Measurements from ENCODE around the gene VPS41.

Gene VPS41

DNA sequence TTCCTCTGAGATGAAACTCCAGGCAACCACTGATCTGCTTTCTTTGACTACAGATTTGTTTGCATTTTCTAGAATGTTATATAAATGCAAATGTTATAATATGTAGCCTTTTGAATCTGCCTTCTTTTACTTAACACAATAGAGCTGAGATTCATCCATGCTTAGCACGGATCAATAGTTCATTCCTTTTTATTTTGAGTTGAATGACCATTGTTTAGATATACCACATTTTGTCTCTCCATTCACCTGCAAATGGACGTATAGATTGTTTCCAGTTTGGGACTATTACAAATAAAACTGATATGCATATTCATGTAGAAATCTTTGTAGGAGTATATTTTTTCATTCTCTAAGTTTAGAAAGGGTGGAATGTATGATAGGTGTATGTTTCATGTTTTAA lies 57.7 kb downstream of the VPS41 start:
- no peak for DNase-seq

GRCh38 chr7:38846280-38846679 lies 62.7 kb downstream of the VPS41 start:
- DNase-seq: no peak

DNA sequence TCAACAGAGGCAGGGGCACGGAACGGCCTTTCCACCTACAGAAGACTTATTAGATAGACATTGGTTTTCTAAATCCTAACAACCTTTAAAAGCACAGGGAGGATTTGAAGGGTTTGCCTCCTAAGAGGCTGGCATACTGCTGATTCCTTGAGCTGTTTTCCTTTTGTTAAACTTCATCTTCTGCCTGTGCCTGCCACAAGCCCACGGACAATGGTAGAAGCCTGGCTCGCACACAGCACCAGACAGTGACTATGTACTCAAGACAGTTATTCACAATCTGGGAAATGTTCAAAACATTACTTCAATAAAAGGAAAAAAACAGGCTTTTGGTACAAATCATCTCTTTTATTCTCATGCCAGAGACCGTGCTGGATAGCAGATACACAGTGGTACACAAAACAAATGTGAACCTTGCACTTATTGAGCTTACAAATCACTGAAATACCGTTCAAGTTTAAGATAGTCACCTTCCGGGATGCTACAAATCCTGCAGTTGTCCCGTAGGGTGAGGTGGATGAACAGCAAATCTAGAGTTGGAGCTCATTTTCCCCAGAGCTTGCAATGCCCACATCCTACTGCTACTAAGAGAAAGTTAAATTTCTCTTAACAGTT lies 63.9 kb downstream of the VPS41 start:
- DNase-seq: no peak

DNA sequence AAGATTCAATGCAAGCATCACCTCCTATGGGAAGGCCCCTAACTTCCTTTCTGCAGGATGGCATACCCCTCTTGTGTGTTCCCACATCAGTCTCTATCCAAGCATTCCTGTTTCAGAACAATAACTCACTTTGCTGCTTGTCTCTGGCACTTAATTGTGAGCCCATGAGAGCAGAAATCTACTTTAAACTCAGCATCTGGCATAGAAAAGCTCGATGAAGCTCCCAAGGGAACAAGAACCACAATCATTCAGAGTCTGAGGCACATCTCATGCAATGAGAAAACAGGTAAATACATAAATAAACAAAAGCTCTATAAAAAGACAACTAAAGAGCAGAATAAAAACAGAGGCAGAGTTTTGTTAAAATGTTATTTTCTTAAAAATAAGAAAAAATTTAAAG lies 66.2 kb downstream of the VPS41 start:
- no peak for DNase-seq

DNA sequence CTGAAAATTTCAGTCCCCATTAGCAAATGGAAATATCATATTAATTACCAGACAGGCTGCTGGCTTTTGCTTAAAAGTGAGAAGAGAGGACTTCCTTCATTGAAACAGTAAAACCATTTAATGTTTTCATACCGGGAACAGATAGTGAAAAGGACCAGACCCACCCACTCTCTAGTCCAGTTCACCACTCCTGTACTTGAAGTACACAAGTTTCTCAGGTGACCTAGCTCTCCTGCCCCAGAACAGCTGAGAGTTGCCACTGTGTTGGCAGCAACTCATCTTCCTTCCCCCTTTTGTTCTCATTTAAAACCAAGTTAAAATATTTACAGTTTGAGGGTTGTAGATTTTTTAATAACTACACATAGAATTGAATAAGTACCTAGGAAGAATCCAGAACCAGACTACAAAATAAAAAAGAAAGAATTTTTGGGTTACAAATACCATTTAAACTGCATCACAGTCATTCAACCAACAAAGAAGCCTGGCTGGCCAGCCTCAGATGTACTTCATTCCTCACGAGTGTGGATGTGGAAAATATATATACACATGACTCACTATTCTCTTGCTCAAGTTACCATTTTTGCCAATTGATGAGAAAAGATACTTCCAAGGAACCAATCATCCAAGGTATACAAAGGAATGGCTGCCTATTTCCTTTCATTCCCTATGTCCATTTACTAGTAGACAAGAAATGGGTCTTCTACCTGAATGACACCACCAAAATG lies 68.1 kb downstream of the VPS41 start:
- no peak for DNase-seq

DNA sequence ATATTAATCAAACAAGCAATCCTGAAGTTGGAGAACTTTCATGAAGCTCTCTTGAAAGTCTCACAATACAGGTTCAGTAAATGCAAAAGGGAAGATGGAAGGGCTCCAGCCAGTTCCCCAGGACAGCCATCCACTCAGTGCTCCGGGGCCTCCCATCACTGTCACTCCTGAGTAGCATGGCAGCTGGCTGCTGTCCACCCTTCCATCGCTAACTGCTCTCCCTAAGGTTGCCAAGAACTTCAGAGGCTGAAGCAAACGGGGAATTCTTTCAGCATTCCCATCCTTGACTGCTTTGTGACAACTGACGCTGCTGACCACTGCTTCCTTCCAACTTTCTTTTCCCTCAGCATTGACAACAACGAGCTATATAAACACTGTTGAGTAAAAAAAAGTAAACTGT lies 69.1 kb downstream of the VPS41 start:
- no peak for DNase-seq

DNA sequence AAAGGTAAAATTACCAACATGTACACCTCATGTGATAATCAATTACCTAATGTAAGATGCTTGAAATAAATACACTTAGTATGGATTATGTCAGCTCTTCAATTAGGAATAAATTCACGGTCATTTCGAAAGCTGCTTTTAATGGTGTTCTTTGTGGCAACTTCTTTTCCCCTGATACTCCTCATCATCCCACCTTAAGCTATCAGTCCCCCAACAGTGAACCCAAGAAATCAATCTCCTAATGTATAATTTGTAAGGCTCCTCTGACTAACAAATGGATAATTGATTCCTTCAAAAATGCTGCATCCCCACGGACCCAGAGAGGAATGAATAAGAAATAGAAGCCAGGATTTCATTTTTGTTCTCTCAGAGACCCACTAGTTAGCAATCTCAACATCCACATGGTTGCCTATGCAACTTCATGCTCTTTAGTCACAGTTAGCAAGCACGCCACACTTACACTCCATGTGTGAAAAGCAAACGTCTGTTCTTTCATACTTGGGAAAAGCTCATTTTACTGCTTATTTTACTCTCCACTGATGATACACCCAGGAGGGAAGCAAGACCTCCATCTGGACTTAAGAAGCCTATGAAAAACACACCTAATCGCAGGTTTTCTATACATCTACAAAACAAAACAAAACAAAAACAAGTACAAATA lies 70.1 kb downstream of the VPS41 start:
- DNase-seq: no peak

GRCh38 chr7:38834357-38834756 lies 74.6 kb downstream of the VPS41 start:
- no peak for DNase-seq

- no peak for DNase-seq
Measured at GRCh38 chr7:38833329-38833728, 75.7 kb downstream of the VPS41 start.

DNA sequence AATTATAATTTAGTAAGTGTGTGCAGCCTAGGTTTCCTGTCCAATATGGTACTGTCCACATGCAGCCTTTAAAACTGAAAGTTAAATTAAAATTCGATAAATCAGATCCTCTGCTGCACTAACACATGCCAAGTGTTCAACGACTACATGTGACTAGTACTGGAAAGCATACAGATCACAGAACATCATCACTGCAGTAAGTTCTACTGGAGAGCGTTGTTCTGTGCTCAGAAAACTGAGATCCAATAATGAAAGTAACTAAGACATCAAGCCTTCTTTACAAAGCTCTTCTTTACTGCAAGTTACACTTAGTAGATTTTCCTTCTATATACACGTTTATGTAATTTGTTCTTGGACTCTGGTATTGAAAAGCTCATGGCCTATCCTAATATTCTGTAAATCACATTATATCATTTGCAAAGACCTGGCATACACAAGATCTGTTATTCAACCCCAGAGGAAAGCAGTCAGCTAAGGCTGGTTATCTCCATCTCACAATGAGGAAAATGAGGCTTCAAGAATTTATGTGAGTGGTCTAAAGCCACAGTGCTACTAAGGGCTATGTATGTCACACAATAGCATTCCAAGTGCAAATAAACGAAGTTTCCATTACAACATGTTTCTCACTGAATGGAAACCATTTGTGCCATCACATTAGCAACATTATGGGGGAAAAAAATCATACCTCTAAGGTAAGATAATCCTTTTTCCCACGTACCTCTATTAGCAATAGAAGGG lies 77.6 kb downstream of the VPS41 start:
- no peak for DNase-seq

DNA sequence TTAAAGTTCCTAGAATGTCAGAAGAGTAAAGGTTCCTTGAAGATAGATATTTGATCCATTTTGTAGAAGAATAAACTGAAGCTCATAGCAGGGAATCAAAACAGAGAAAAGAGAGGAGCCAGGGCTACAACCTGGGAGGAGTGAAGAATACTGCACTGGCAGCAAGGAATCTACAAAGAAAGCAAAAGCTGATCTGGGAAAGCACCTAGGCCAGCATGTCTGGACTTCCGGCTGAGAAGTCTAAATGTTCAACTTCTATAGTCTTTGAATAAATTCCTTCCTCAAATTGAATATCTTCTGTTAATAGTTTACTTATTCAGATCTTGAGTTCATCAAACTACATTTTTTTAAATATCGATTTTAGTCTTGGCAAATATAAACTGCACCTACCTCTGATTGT lies 78.2 kb downstream of the VPS41 start:
- no peak for DNase-seq

DNA sequence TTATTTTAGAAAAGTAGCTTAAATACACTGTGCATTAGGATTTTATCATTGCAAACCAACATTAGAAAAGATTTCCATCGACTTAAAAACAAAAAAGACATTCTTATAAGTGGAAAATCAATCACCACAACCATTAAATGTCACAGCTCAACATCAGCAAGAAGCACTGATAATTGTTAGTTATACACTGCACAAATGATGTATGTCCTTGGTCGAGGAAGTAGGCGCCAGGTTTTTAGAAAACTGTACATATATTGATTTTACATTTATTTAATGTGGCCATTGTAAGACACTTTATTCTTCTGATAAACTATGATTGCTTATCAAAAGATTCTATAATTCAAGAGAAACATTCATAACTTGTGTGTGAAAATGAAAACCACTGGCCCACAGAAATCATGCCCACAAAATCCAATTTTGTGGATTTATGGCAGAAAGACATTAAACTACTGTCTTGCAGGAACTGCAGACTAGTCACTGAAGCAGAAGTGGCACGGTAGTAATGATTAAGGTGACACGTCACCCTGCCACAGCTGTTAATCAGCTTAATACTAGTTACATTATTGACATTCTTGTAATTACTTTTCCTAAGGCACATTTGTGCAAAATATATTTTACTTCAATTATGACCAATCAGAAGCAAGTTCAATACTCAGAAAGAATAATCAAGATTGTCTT lies 79.4 kb downstream of the VPS41 start:
- DNase-seq: no peak

GRCh38 chr7:38828026-38828425 lies 81.0 kb downstream of the VPS41 start:
- no peak for DNase-seq

GRCh38 chr7:38825721-38826440 lies 83.1 kb downstream of the VPS41 start:
- no peak for DNase-seq

- no peak for DNase-seq
Measured at GRCh38 chr7:38824948-38825347, 84.0 kb downstream of the VPS41 start.

DNA sequence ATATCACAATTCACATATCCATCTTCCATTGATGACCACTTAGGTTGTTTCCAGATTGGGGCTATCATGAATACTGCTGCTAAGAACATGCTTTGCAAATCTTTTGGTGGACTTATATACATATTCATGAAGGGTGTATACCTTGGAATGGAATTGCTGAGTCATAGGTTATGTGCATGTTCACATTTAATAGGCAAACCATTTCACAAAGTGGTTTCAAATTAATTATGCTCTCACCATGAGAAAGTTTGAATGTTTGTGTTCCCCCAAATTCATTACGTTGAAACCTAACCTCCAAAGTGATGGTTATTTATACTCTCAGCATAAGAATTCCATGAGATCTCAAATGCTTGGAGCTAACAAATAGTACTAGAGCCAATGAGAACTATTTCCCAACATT lies 86.4 kb downstream of the VPS41 start:
- no peak for DNase-seq

GRCh38 chr7:38820571-38820970 lies 88.4 kb downstream of the VPS41 start:
- no peak for DNase-seq

DNA sequence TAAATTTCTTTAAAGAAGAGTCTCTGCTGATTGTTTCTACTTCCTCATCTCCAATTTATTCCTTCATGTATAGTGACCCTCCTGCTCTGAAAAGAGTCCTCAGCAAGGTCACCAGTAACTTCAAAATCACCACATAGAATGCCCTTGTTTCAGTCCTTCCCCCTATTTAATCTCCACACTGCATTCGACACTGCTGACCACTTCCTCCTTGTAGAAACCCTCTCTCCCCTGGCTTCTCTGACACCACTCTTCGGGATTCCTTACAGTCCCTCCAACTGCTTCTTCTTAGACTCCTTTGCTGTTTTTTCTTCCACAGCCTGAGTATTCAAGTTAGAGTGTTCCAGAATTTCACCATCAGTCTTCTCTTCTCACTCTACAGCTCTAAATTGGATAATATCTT lies 89.5 kb downstream of the VPS41 start:
- no peak for DNase-seq

DNA sequence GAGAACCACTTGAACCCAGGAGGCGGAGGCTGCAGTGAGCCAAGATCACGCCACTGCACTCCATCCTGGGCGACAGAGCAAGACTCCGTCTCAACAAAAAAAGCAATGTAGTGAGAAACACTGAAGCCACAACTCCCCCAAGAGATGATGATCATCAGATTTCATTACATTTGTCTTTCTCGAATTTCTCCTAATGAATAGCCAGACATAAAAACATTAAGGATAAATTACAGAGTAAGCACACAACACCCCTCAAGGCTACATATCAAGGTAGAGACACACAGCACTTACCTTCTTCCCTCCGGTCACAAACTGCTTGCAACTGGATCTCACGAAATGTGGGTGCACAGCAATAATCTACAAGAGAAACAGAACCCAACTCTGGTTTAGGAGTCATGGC lies 91.5 kb downstream of the VPS41 start:
- no peak for DNase-seq

DNA sequence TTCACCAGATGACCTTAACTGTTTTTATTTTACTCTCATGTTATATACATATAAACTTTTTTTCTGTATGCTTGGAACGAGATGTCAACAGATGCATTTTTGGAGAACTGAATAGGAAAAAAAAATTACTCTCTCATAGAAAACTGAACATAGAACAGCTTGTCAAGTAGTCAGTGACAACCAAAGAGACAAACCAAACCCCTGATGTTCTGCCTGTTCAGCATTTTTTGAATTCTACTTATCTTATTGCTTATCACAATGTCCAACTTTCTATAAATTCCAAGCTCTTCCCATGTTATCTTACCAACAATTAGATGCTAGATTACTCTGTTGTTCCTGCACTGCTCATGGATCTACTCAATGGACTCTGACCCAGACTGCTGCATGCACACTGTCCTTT lies 95.2 kb downstream of the VPS41 start:
- DNase-seq: no peak

GRCh38 chr7:38806912-38807311 lies 102.1 kb downstream of the VPS41 start:
- no peak for DNase-seq

GRCh38 chr7:38801786-38802185 lies 107.2 kb downstream of the VPS41 start:
- DNase-seq: no peak

All from GDM1 (cell line).